ENCODE data around the gene HOXB6. TPM values are rescaled to one million over a fixed set of nuclear protein-coding genes. Genes with fewer than 3 reads are reported as not detected.

The HOXB6 gene
- total and polyA plus RNA-seq, 8 donors = 0.12 to 1.8 (median 0.69) TPM

- intact Hi-C loops (cut with DNase I) = no loop called here
- no peak for ATAC-seq
- Histone ChIP-seq H3K36me3 (no peaks in the 10 kb centered on the region), H3K9me3 (no peaks in the 10 kb centered on the region), H3K4me3 (no peak overlapping the region), H3K4me1 (no peaks in the 10 kb centered on the region), H3K27me3 (peaks cover 3 to 51% (median 19%) of the 10 kb centered on the region in 4 donors), H3K27ac (no peak overlapping the region)
- DNase-seq = no peak
- TF ChIP-seq CTCF (IDR thresholded peaks at IDR 0.05) = no peak
- FAIRE-seq = no peak
- 48 to 59% methylated on average over 1 of the region's 1 CpG for WGBS, 2 donors
Measured at GRCh38 chr17:48640858-48641180, 36.0 kb upstream of the HOXB6 start.

GRCh38 chr17:48639982-48640857 is 35.4 kb upstream of the HOXB6 start:
- Histone ChIP-seq H3K4me3 (no peak overlapping the region), H3K27ac (no peak overlapping the region), H3K27me3 (peaks cover 3 to 57% (median 25%) of the 10 kb centered on the region in 4 donors), H3K4me1 (no peaks in the 10 kb centered on the region), H3K36me3 (no peaks in the 10 kb centered on the region), H3K9me3 (no peaks in the 10 kb centered on the region)
- DNase-seq (no peak), ATAC-seq (no peak), FAIRE-seq (no peak)
- TF ChIP-seq CTCF (IDR thresholded peaks at IDR 0.05) = no peak
- WGBS, 2 donors = 50 to 51% methylated on average over 6 of the region's 6 CpGs
- intact Hi-C loops (cut with DNase I) = no loop called here

- no peak overlapping the region for H3K4me3 ChIP-seq
- H3K36me3 ChIP-seq = no peaks in the 10 kb centered on the region
- ATAC-seq (no peak), DNase-seq (no peak), FAIRE-seq (no peak)
- H3K27ac ChIP-seq = no peak overlapping the region
- peaks cover 3 to 67% (median 31%) of the 10 kb centered on the region in 4 donors for H3K27me3 ChIP-seq
- intact Hi-C loops (cut with DNase I) = no loop called here
- WGBS, 2 donors = 17 to 23% methylated on average over 5 of the region's 5 CpGs
- H3K4me1 ChIP-seq = no peaks in the 10 kb centered on the region
- TF ChIP-seq CTCF (IDR thresholded peaks at IDR 0.05) = no peak
- H3K9me3 ChIP-seq = no peaks in the 10 kb centered on the region
Measured at GRCh38 chr17:48639136-48639535, 34.4 kb upstream of the HOXB6 start.

GRCh38 chr17:48637323-48638260 is 32.8 kb upstream of the HOXB6 start:
- DNase-seq (no peak), FAIRE-seq (no peak), ATAC-seq (no peak)
- Histone ChIP-seq H3K9me3 (no peaks in the 10 kb centered on the region), H3K4me1 (no peaks in the 10 kb centered on the region), H3K27me3 (peaks cover 3 to 67% (median 33%) of the 10 kb centered on the region in 4 donors), H3K36me3 (no peaks in the 10 kb centered on the region), H3K4me3 (no peak overlapping the region), H3K27ac (no peak overlapping the region)
- intact Hi-C loops (cut with DNase I) = no loop called here
- no peak for TF ChIP-seq CTCF (IDR thresholded peaks at IDR 0.05)
- WGBS, 2 donors = 21% methylated on average over 18 of the region's 18 CpGs
